HEK293 (cell line): Measurements from ENCODE around the gene ZNF782.

Experiments used
- EGR2 ChIP-seq: fragments of 450-650 bp; formaldehyde crosslinking; IDR thresholded peaks from 2 replicates; pipeline ENCODE4 v1.5.1; 2016; ENCODE audit warnings: low read depth, missing biosample characterization, missing genetic modification characterization
- FEZF1 ChIP-seq: fragments of 450-650 bp; formaldehyde crosslinking; IDR thresholded peaks from 2 replicates; pipeline ENCODE4 v1.5.1; 2016; ENCODE audit warnings: missing biosample characterization, missing genetic modification characterization
- TCF7L2 ChIP-seq: IDR thresholded peaks from 2 replicates; pipeline ENCODE4 v1.6.1; 2011; ENCODE audit warnings: low read depth, mild to moderate bottlenecking, inconsistent platforms, low read length, moderate library complexity, borderline replicate concordance
- ZNF274 ChIP-seq, 2 experiments: fragments of 200-500 bp in 1 of 2; fragments of 450-650 bp in 1 of 2; sonication (Bioruptor generic) in 1 of 2; formaldehyde crosslinking in 1 of 2; IDR thresholded peaks; 2 replicates each; pipeline versions ENCODE4 v1.5.1 to v1.6.1; 2014 to 2016; ENCODE audit warnings: borderline replicate concordance in 1 of 2, inconsistent platforms in 1 of 2, low read length in 1 of 2, missing biosample characterization in 1 of 2, missing genetic modification characterization in 1 of 2
- ZNF510 ChIP-seq: fragments of 450-650 bp; formaldehyde crosslinking; IDR thresholded peaks from 2 replicates; pipeline ENCODE4 v1.5.1; 2018; ENCODE audit warnings: mild to moderate bottlenecking, missing genetic modification characterization, missing biosample characterization; ENCODE audit not compliant: insufficient replicate concordance
- TF ChIP-seq, protein P1 (sequence below): fragments of 450-650 bp; formaldehyde crosslinking; conservative IDR thresholded peaks from 2 replicates; pipeline ENCODE4 v1.5.1; 2016; ENCODE audit warnings: low read depth, missing biosample characterization, missing genetic modification characterization
- TF ChIP-seq, protein P2 (sequence below): fragments of 450-650 bp; formaldehyde crosslinking; IDR thresholded peaks from 2 replicates; pipeline ENCODE4 v1.5.1; 2016; ENCODE audit warnings: missing biosample characterization, missing genetic modification characterization

DNA sequence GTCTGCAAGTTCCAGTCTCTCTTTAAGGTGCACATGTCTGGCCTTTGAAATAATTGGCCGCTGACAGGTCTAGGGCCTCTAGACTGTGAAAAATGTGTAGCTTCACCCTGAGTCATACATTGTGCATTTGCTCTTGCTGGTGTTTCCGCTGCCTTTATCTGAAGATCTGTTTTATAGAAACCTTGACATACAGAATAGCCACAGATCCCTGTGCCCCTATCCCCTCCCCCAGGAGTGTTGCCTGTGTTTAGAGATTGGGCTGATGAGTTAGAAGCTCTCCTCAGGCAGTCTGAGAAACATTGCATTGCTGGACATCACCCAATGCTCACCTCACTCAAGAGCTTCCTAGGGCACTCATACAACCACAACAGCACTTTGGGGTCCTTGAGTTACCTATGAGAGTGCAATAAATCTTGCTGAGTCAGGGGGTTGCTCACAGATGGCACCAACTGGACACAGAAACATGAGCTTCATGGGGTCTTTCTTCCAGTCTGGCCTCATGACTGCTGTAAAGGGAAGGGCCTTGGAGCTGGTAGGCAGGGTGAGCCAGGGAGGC, 3.8 kb upstream of the ZNF782 start:
- TF ChIP-seq, protein P1, sequence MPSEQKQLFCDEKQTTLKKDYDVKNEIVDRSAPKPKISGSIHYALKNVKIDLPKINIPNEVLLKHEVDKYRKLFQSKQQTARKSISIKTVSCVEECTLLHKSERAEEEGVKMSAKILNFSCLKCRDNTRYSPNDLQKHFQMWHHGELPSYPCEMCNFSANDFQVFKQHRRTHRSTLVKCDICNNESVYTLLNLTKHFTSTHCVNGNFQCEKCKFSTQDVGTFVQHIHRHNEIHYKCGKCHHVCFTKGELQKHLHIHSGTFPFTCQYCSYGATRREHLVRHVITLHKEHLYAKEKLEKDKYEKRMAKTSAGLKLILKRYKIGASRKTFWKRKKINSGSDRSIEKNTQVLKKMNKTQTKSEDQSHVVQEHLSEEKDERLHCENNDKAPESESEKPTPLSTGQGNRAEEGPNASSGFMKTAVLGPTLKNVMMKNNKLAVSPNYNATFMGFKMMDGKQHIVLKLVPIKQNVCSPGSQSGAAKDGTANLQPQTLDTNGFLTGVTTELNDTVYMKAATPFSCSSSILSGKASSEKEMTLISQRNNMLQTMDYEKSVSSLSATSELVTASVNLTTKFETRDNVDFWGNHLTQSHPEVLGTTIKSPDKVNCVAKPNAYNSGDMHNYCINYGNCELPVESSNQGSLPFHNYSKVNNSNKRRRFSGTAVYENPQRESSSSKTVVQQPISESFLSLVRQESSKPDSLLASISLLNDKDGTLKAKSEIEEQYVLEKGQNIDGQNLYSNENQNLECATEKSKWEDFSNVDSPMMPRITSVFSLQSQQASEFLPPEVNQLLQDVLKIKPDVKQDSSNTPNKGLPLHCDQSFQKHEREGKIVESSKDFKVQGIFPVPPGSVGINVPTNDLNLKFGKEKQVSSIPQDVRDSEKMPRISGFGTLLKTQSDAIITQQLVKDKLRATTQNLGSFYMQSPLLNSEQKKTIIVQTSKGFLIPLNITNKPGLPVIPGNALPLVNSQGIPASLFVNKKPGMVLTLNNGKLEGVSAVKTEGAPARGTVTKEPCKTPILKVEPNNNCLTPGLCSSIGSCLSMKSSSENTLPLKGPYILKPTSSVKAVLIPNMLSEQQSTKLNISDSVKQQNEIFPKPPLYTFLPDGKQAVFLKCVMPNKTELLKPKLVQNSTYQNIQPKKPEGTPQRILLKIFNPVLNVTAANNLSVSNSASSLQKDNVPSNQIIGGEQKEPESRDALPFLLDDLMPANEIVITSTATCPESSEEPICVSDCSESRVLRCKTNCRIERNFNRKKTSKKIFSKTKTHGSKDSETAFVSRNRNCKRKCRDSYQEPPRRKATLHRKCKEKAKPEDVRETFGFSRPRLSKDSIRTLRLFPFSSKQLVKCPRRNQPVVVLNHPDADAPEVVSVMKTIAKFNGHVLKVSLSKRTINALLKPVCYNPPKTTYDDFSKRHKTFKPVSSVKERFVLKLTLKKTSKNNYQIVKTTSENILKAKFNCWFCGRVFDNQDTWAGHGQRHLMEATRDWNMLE (tag by site-specific recombination): no peak
- TF ChIP-seq EGR2 (tag by site-specific recombination) (no peak), ZNF510 (tag by site-specific recombination) (no peak), TCF7L2 (no peak), ZNF274 (IDR thresholded peaks at IDR 0.05; ENCODE audit: low read length) (no peak), ZNF274 (tag by site-specific recombination; IDR thresholded peaks at IDR 0.05; ENCODE audit: borderline replicate concordance) (no peak), FEZF1 (tag by site-specific recombination) (peak; percentile 50; the same call in 1 of the 2 replicates)
- TF ChIP-seq, protein P2, sequence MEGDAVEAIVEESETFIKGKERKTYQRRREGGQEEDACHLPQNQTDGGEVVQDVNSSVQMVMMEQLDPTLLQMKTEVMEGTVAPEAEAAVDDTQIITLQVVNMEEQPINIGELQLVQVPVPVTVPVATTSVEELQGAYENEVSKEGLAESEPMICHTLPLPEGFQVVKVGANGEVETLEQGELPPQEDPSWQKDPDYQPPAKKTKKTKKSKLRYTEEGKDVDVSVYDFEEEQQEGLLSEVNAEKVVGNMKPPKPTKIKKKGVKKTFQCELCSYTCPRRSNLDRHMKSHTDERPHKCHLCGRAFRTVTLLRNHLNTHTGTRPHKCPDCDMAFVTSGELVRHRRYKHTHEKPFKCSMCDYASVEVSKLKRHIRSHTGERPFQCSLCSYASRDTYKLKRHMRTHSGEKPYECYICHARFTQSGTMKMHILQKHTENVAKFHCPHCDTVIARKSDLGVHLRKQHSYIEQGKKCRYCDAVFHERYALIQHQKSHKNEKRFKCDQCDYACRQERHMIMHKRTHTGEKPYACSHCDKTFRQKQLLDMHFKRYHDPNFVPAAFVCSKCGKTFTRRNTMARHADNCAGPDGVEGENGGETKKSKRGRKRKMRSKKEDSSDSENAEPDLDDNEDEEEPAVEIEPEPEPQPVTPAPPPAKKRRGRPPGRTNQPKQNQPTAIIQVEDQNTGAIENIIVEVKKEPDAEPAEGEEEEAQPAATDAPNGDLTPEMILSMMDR (tag by site-specific recombination): no peak
